Muscle of back (tissue), 13 donors: ENCODE data around the gene KAZN. TPM values are rescaled to one million over a fixed set of nuclear protein-coding genes. Genes with fewer than 3 reads are reported as not detected.
"Not testable (repeated sequence)": the region's sequence is repeated elsewhere in the genome, so short reads cannot be mapped to it uniquely, and the experiment has no call there.

ENCODE experiments used
- DNase-seq, 3 donors: peaks; one replicate each; pipeline versions ENCODE4 v3.0.0 to v3.0.0-alpha.2; 2013
- long read RNA-seq, 9 donors: transcript quantifications; one replicate each; lab custom pipeline, GENCODE V29; 2026
- polyA plus RNA-seq, 10 donors: library from polyadenylated mRNA; unstranded; fragments of 120-200 nt; gene quantifications; one replicate each; pipeline ENCODE4 v1.2.1, GENCODE V29; 2013; ENCODE audit not compliant: insufficient read length in 10 of 10

The KAZN gene
- polyA plus RNA-seq = 10 to 100 TPM; 10.8 to 16.9 (median 13.7) TPM
- long read RNA-seq, donor 1, partial matches to known transcripts = 0 of 2 reads
- long read RNA-seq, donor 1, other reads (novel, unspliced or antisense) = 0 of 2 reads
- long read RNA-seq, donor 2, partial matches to known transcripts = 0 of 1 reads
- long read RNA-seq, donor 2, other reads (novel, unspliced or antisense) = 0 of 1 reads
- long read RNA-seq, donor 3 = 0 reads
- long read RNA-seq, donor 4 = 0 reads
- long read RNA-seq, donor 5, partial matches to known transcripts = 0 of 2 reads
- long read RNA-seq, donor 5, other reads (novel, unspliced or antisense) = 0 of 2 reads
- long read RNA-seq, donor 6, partial matches to known transcripts = 0 of 7 reads
- long read RNA-seq, donor 6, other reads (novel, unspliced or antisense) = 0 of 7 reads
- long read RNA-seq, donor 7, partial matches to known transcripts = 0 of 1 reads
- long read RNA-seq, donor 7, other reads (novel, unspliced or antisense) = 0 of 1 reads
- long read RNA-seq, donor 8, partial matches to known transcripts = 0 of 3 reads
- long read RNA-seq, donor 8, other reads (novel, unspliced or antisense) = 0 of 3 reads
- long read RNA-seq, donor 9, partial matches to known transcripts = 0 of 1 reads
- long read RNA-seq, donor 9, other reads (novel, unspliced or antisense) = 0 of 1 reads

DNA sequence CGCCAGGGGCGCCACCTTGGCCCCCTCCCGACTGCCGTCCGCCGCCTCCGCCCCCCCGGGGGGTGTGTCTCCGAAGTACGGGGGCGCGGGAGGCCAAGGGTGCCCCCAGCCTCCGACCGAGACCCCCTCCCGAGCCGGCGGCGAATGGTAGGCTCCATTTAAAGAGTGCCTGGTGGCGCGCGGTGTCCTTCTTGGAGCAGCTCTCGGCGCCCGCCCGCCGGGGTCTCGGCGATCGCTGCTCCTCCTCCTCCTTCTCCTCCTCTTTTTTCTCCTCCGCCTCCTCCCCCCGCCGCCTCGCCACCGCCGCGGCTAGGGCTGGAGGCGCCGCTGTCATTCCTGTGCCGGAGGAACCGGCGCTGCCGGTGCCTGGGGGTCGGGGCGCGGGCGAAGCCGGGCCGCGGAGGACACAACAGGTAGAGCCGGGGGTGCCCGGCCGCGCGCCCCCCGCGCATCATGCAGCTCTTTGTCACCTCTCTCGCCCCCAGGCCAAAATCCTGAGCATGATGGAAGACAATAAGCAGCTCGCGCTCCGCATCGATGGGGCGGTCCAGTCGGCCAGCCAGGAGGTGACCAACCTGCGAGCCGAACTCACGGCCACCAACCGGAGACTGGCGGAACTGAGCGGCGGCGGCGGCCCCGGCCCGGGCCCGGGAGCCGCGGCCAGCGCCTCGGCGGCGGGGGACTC, at the start of gene KAZN:
Gene KAZN, plus strand, starts transcription at position 188 of the 685 bp plus-strand sequence.
- DNase-seq = peak; percentile 13 to 78 (median 47)

DNA sequence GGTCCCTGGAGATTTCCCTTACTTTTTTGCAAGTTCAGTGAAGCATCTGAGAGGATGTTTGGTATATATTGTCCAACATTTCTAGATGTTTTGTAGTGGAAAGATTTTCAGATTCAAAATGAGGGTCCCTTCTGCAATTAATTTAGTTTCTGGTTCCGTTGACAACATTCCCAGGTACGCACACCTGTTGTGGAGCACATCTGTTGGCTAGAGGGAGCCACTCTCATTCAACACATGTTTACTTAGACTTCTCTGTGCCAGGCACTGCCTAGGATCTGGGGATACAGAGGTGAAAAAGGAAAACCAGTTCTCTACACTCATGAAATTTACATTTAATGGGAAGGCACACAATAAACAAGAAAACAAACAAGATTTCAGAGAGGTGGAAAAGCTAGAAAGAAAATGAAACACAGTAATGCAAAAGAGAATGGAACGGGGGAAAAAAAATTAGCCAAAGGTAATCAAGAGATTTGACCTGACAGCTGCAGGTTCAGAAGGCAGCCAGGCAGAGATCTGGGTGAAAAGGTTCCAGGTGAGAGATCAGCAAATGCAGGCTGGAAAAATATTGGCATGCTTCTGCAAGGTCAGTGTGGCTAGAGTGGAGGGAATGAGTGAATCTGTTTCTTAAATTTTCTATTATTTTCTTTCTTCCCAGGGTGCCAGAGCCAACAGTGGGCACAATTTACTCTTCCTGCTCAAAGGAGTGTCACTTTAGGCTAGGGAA, 48.4 kb upstream of the KAZN start:
- no peak for DNase-seq

GRCh38 chr1:14551386-14551785, 47.1 kb upstream of the KAZN start:
- no peak for DNase-seq

DNA sequence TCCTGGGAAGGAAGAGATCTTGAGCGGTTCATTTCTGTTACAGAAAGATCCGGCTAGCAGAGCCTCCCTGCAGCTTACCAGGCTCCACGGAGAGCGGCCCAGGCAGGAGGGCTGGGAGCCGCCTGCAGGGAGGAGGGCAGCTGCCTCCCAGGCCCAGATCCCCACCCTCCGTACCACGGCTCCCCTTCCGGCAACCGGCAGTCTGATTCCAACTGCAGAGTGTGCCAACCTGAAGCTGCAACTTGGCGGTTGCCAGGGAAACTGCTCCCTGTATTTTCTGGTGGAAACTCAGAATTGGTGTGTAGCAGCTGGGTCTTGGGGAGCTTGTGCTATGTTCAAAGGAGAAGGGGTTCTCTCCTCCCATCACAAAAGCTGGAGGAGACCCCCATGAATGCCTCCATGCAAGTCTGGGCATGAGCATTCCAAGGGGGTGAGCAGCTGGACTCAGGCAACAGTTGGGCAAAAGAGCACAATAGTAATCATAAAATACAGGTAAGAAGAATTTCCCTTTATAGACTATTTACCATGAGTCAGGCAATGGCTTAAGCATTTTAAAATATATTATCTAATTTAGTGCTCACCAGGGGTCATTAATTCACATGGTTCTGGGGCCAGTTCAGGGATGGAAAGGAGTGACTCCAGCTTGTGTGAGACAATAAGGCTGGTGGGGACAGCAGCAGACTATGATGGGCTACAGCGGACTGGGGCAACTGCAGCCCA, 46.1 kb upstream of the KAZN start:
- DNase-seq = no peak

GRCh38 chr1:14553711-14554110, 44.8 kb upstream of the KAZN start:
- no peak for DNase-seq

GRCh38 chr1:14555091-14555490, 43.4 kb upstream of the KAZN start:
- no peak for DNase-seq

GRCh38 chr1:14561014-14561693, 37.3 kb upstream of the KAZN start:
- DNase-seq = no peak

- no peak for DNase-seq
These were observed 33.4 kb upstream of the KAZN start for GRCh38 chr1:14565090-14565489.

DNA sequence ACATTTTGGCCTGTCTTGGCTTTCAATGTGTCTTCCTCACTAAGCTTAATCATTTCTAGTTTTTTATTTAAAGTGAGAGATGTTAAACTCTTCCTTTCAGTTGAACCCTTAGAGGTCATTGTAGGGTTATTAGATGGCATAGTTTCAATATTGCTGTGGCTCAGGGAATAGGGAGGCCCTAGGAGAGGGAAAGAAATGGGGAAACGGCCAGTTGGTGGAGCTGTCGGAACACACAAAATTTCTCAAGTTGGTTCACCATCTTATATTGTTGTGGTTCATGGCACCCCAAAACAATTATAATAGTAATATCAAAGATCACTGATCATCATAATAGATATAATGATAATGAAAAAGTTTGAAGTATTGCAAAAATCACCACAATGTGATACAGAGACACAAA, 31.4 kb upstream of the KAZN start:
- DNase-seq = no peak

DNA sequence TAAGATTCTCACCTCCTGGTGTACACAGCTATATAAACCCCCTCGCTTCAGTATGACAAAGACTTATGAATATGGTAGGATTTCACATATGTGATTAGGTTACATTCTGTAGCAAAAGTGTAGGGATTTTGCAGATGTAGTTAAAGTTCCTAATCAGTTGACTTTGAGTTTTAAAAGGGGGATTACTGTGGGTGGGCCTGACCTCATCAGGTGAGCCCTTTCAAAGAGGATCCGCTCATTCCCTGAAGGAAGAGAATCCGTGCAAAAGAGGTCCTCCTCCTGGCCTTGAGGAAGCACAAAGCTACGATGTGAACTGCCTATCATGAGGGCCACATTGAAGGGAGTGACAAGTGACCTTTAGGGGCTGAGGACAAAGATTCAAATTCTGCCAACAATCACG, 30.6 kb upstream of the KAZN start:
- no peak for DNase-seq

DNA sequence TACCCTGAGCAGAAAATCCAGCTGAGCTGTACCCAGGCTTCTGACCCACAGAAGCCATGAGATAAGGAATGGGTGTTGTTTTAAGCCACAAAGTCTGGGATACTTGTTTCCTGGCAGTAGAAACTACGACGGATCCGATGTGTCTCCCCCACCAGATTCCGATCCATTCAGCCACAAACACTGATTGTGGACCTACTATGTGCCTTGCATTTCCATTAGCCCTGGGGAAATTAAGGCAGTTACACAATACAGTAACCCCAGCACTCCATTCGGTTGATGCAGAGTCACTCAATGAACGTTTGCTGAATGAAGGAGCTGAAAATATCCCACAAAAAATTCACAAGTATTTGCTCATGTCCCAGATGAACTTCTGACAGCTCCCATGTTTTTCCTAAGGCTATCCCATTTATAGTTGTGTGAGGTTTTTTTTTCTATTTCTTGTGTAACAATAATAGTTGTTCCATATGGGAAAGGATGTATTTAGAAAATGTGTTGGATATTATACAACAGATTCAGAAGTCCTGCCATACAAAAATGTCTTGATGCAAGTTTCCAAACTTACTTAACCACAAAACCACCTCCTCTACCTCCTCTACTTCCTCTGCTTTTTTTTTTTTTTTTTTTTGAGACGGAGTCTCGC, 29.6 kb upstream of the KAZN start:
- peak in 1 of 3 donors; percentile 9 for DNase-seq

GRCh38 chr1:14570514-14570913, 28.0 kb upstream of the KAZN start:
- peak in 1 of 3 donors; percentile 46 for DNase-seq

DNA sequence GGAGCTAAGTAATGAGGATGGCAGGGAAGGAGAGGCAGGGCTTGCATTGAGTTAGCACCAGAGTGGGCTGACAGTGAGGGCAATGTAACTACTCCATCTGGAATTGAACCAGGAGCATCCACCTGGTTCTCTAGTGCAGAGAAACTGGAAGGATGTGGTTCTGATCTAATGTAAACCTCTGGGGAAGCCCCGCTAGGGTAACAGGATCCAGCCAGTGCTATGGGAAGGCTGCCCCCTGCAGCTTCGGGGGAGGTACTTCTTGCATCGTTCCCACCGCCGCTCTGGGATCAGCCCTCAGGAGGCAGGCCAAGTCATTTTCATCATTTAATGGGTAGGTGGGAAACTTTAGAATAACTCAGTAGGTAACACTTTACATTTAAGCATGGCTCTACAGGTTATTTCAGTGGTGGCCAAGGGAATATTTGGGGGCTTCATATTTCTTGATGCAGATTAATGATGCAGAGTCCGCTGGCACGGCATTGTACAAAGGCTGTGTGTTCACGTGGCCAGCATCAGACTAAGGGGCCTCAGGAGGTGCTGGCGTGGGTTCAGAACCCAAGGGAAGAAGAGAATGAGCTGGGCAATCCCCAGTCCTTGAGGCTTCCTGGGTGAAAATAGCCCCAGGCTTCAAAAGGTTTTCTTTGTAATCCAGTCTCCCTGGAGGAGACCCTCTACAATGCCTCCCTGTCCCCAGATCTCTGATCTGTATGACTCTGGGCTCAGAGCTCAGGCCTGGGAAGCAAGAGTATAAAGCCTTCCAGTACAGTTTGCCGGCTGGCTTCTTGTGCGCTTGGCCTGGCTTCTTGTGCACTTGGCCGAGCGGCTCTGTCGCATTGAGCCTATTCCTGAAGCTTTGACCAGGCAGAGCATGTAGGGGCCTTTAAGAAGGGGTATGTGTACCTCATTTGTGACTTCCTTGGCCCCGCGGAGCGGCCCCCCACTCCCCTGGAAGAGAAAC, 26.4 kb upstream of the KAZN start:
- no peak for DNase-seq

DNA sequence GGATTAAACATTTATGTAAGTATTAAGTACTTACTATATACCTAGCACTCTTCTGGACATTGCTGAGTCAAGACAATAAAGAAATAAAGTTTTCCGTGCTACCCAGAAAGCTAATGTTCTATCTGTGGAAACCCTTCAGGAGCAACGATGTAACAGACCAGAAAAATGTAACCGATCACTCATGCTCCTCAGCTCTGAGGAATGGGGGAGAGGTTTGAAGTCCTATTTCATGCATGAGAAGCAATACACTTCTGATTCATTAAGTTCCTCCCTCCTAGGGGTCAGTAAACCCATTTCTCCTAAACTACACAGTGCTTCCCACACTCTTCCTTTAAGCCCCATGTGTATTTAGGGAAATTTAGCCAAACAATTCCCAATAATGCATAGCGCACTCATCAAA, 25.6 kb upstream of the KAZN start:
- no peak for DNase-seq

DNA sequence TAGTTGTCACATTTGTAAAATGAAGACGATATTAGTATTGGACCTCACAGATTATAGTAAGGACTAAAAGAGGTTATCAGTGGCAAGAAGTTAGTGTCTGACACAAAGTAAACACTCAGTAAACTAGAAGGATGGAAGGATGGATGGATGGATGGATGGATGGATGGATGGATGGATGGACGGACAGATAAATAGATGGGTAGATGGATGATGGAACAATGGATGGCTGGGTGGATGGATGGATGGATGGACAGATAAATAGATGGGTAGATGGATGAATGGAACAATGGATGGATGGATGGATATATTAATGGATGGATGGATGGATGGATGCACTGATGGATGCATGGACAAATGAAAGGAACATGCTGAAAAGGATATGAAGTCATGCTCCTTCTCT, 22.3 kb upstream of the KAZN start:
- no peak for DNase-seq

GRCh38 chr1:14577261-14577660, 21.2 kb upstream of the KAZN start:
- DNase-seq = no peak

DNA sequence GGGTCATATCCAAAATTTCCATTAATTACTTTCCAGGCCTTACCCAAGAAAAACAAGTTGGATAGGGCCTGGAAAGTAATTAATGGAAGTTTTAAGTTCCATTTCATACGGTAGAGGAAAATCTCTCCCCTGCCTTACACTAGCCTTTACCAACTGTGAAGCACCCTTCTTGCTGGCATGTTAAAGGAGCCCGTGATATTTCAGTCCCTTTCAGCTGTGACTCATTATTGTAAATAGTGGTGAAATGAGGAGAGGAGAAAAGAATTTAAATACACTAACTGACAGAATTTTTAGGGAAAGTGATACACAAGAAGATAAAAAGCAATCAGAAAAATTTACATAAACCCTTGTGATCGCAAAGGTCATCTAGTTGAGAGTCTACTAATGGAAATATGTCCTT, 20.3 kb upstream of the KAZN start:
- no peak for DNase-seq

DNA sequence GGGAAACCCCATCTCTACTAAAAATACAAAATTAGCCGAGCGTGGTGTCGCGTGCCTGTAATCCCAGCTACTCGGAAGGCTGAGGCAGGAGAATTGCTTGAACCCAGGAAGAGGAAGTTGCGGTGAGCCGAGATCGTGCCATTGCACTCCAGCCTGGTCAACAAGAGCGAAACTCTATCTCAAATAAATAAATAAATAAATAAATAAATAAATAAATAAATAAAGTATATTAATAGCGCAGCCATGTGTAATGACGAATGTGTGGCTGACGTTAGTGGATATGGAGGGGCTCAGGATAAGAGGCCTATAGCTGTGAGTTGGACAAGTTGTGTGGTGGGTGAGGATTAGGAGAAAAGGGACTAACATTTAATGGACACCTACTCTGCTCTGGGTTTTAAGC, 18.2 kb upstream of the KAZN start:
- not testable (repeated sequence) for DNase-seq

- DNase-seq = no peak
These were observed 17.5 kb upstream of the KAZN start for GRCh38 chr1:14580986-14581385.
